Left renal pelvis (tissue), 4 donors: ENCODE data around the gene BCOR. TPM values are rescaled to one million over a fixed set of nuclear protein-coding genes. Genes with fewer than 3 reads are reported as not detected.

ENCODE experiments used
- DNase-seq, 4 donors: peaks; one replicate each; pipeline ENCODE4 v3.0.0-alpha.2; 2013; ENCODE audit warnings: low read depth in 4 of 4, low spot score in 3 of 4
- polyA plus RNA-seq, 4 donors: library from polyadenylated mRNA; unstranded; fragments of 120-200 nt; gene quantifications; one replicate each; pipeline ENCODE4 v1.2.1, GENCODE V29; 2013; ENCODE audit not compliant: insufficient read length in 4 of 4

Gene BCOR
- polyA plus RNA-seq, 4 donors, result 48.9 to 63.3 (median 52.8) TPM

- no peak for DNase-seq
Observed at GRCh38 chrX:40086569-40087335, 11.0 kb downstream of the BCOR start.

DNA sequence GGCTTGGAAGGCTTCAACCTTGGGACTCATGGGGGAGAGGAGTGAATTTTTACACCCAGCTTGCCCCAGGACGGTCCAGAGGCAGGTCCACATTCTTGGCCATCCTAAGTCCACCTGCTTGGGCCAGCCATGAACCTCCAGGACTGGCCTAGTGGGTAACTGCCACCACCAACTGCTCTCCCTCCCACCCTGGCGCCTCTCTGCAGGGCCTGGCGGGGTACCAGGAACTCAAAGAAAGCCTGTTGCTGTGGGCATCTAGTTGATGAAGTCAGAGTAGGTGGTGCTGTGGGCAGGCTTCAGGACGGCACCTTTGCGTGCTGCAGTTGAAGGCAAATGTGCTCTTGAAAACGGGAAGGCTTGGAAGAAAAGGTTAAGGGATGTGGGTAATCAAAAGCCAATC, 12.0 kb downstream of the BCOR start:
- no peak for DNase-seq

DNA sequence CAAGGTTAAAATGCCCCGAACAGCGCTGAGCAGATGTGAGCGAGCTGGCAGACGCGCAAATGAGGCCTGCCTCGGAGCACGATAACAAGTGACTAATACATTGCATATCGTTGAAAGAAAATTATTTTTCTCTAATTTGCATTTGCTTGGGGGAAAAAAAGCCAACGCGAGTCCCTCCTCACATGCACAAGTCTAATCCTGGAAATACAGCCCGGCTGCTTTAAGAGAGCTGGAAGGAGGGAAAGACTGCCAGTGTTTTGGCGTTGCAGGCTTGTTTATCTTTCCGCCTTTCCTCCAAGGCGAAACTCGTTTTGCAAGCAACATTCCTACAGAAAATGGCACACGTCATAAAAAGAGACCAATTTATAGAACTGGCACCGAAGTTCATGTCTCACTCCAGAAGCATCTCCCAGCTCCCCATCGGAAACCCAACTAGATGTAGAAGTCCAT, 12.6 kb downstream of the BCOR start:
- DNase-seq, result no peak

GRCh38 chrX:40084471-40085101, 13.2 kb downstream of the BCOR start:
- DNase-seq, result no peak

DNA sequence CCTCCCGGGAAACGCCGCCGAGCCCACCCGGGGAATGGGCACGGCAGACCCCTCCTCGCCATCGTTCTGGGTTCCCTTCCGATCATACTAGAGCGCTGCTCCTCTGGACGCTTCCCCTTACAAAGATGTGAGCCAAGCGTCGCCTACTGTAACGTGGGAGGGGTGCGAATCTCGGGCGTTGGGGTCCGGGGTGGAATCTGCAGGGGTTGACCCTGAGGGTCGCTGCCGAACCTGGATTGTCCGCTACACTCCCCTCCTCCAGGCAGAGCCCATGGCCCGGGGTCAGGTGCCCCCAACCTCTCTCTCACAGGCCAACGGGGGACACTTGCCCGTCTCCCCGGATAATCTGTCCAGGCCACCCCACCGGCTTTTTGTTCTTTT, 13.8 kb downstream of the BCOR start:
- no peak for DNase-seq

DNA sequence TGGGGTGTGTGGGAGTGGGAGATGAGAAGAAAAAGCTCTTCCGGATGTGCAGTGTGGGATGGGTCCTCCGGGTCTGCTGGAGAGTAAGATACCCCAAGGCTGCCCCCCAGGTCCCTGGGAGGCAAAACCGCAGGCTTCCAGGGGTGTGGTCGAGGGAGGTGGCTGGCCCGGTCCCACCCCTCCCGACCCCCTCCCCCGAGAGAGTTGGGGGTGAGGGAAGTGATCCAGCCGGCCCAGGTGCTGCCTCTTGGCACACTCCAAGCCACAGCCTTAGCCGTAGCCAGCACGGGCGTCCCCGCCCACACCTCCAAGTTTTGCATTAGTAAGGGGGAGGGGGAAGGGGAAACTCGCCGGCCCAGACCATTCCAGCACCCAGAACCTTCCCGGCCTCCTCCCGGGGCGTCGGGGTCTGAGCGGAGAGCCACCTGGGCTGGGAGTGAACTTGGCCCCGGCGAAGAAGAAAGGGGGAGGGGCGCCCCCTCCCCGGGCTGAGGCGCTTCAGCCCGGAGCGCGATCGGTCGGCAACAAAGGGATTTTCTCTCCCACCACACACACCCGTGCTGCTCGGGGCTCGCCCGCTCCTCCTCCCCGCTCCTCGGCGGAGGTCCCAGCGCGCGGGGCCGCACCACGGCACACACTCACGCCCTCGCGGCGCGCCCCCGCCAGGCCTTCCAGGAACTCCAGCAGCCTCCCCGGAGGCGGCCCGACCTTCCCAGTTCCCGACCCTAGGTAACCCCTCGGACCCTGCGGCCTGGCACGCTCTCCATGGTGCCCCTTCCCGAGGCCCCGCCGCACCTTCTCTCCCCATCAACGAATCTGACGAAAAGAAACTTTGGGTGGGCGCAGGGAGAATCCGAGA, 14.4 kb downstream of the BCOR start:
- no peak for DNase-seq

GRCh38 chrX:40082447-40083119, 15.2 kb downstream of the BCOR start:
- no peak for DNase-seq

- no peak for DNase-seq
Observed at GRCh38 chrX:40081679-40082068, 16.1 kb downstream of the BCOR start.

- no peak for DNase-seq
Observed at GRCh38 chrX:40080894-40081678, 16.7 kb downstream of the BCOR start.

DNA sequence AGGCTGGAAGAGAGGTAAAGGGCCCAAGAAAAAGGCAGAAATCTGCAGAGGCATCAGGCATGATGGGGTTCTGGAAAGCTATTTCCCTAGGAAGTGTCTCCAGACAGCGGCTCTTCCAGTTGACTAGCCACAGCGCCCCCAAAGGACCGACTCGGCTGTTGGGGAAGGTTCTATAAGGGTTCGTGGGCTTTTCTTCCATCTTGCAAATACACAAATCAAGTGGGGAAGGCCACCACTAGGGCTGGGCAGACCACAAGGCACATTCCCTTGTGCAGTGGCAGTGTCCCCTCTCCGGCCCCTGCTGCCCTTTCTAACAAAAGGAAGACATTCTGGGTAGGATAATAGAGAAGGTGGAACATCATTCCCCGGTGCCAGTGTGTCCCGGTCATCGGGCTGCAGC, 18.2 kb downstream of the BCOR start:
- no peak for DNase-seq

- no peak for DNase-seq
Observed at GRCh38 chrX:40078489-40079227, 19.1 kb downstream of the BCOR start.

DNA sequence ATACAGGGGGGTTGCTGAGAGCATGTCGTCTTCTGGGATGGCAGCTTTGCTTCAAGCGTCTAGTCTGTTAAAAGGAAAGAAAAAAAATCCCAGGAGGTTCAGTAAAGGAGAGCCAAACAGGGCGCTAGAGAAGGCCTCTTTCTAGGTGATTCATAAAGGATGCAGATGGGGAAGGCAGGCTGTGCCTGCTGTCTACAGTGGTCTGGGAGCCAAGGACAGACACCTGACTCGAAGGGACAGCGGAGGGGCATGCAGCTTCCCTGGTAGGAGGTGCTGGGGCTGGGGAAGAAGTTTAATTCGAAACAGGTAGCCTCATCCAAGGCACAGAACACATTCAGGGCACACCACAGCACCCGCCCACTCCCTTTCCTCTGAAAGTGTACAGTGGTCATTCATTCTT, 19.9 kb downstream of the BCOR start:
- DNase-seq, result no peak

- DNase-seq, result no peak
Observed at GRCh38 chrX:40076750-40077575, 20.8 kb downstream of the BCOR start.

GRCh38 chrX:40074959-40075332, 22.8 kb downstream of the BCOR start:
- DNase-seq, result no peak

- DNase-seq, result no peak
Observed at GRCh38 chrX:40074080-40074958, 23.4 kb downstream of the BCOR start.

GRCh38 chrX:40073439-40074054, 24.2 kb downstream of the BCOR start:
- no peak for DNase-seq

DNA sequence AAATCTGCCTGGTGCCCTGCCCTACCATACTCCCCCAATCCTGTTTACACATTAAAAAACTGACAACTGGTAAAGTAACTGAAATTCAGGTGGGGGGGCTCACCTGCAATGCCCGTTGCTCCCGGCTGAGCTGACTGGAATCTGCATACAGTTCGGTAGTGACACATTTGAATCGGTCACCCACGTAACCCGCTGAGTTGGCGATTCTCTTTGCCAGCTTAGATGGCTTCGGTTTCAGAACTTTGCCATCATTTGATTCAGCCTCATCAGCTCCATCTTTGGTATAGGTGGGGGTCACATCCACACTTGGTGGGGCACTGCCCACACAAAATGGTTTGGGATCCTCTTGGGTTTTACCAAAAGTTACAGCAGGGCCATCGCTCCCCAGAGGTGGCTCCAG, 25.5 kb downstream of the BCOR start:
- DNase-seq, result no peak
